ENCODE measurements around the gene CZIB. TPM values are rescaled to one million over a fixed set of nuclear protein-coding genes. Genes with fewer than 3 reads are reported as not detected.
"Not testable (repeated sequence)": the region's sequence is repeated elsewhere in the genome, so short reads cannot be mapped to it uniquely, and the experiment has no call there.

CZIB gene
- total RNA-seq, 4 donors from 2014 or later, result 38.3 to 51.4 (median 44.9) TPM

GRCh38 chr1:53188099-53188498 lies 32.3 kb downstream of the CZIB start:
- TF ChIP-seq CTCF (IDR thresholded peaks at IDR 0.05 in 4 of 5, conservative IDR thresholded peaks at IDR 0.05 in 1 of 5) (no peak), POLR2A (IDR thresholded peaks at IDR 0.05) (no peak)
- H3K27me3 ChIP-seq, result no peaks in the 10 kb centered on the region
- in situ Hi-C loops (cut with MboI; ENCODE audit: low sequenced_read_pairs in 4 of 4), result loop anchor here in 3 of 4 donors (25.0 kb wide), 2 partner anchors 276 to 476 kb away; partner anchors contain the start of gene ECHDC2 (in 2 of the 3)
- no peaks in the 10 kb centered on the region for H3K9me3 ChIP-seq
- no peak overlapping the region for H3K27ac ChIP-seq
- no peak for DNase-seq
- intact Hi-C loops (cut with DNase I; ENCODE audit: low total_unique reads), result no loop called here
- H3K4me1 ChIP-seq, result no peaks in the 10 kb centered on the region
- no peak overlapping the region for H3K4me3 ChIP-seq
- no peaks in the 10 kb centered on the region for H3K36me3 ChIP-seq
- no peak for ATAC-seq

GRCh38 chr1:53187401-53187800 lies 33.0 kb downstream of the CZIB start:
- intact Hi-C loops (cut with DNase I; ENCODE audit: low total_unique reads), result no loop called here
- in situ Hi-C loops (cut with MboI; ENCODE audit: low sequenced_read_pairs in 4 of 4), result loop anchor here in 3 of 4 donors (25.0 kb wide), 2 partner anchors 275 to 475 kb away; partner anchors contain the start of gene ECHDC2 (in 2 of the 3)
- no peak for DNase-seq

GRCh38 chr1:53186533-53186932 lies 33.9 kb downstream of the CZIB start:
- ATAC-seq, result no peak
- in situ Hi-C loops (cut with MboI; ENCODE audit: low sequenced_read_pairs in 4 of 4) (loop anchor here in 3 of 4 donors (25.0 kb wide), 2 partner anchors 274 to 474 kb away; partner anchors contain the start of gene ECHDC2 (in 2 of the 3)), intact Hi-C loops (cut with DNase I; ENCODE audit: low total_unique reads) (no loop called here)
- TF ChIP-seq CTCF (IDR thresholded peaks at IDR 0.05 in 4 of 5, conservative IDR thresholded peaks at IDR 0.05 in 1 of 5) (no peak), POLR2A (IDR thresholded peaks at IDR 0.05) (no peak)
- Histone ChIP-seq H3K4me3 (no peak overlapping the region), H3K27me3 (no peaks in the 10 kb centered on the region), H3K4me1 (no peaks in the 10 kb centered on the region), H3K27ac (no peak overlapping the region), H3K9me3 (no peaks in the 10 kb centered on the region), H3K36me3 (no peaks in the 10 kb centered on the region)
- no peak for DNase-seq

More at GRCh38 chr1:53187401-53187800, 33.0 kb downstream of the CZIB start:
- Histone ChIP-seq H3K27me3 (no peaks in the 10 kb centered on the region), H3K4me3 (no peak overlapping the region), H3K4me1 (no peaks in the 10 kb centered on the region), H3K27ac (no peak overlapping the region), H3K9me3 (no peaks in the 10 kb centered on the region), H3K36me3 (no peaks in the 10 kb centered on the region)
- TF ChIP-seq CTCF (IDR thresholded peaks at IDR 0.05 in 4 of 5, conservative IDR thresholded peaks at IDR 0.05 in 1 of 5), result no peak
- no peak for TF ChIP-seq POLR2A (IDR thresholded peaks at IDR 0.05)
- no peak for ATAC-seq

- peak in 2 of 5 experiments; percentile 8 to 19 for TF ChIP-seq CTCF (IDR thresholded peaks at IDR 0.05 in 4 of 5, conservative IDR thresholded peaks at IDR 0.05 in 1 of 5)
- DNase-seq; H3K27ac ChIP-seq; H3K27me3 ChIP-seq; H3K4me1 ChIP-seq; H3K4me3 ChIP-seq; intact Hi-C loops (cut with DNase I; ENCODE audit: low total_unique reads); H3K36me3 ChIP-seq; H3K9me3 ChIP-seq; ATAC-seq: not testable (repeated sequence)
- in situ Hi-C loops (cut with MboI; ENCODE audit: low sequenced_read_pairs in 4 of 4), result loop anchor here in 3 of 4 donors (25.0 kb wide), 2 partner anchors 274 to 474 kb away; partner anchors contain the start of gene ECHDC2 (in 2 of the 3)
Measured at GRCh38 chr1:53185955-53186297, 34.5 kb downstream of the CZIB start.
